SW 1271 (cell line): ENCODE measurements around the gene POC1A.

Source experiments
- DNase-seq, 2 experiments: peaks; one replicate each; lab custom pipeline; 2025; lab: John Stamatoyannopoulos, UW

The POC1A gene

DNA sequence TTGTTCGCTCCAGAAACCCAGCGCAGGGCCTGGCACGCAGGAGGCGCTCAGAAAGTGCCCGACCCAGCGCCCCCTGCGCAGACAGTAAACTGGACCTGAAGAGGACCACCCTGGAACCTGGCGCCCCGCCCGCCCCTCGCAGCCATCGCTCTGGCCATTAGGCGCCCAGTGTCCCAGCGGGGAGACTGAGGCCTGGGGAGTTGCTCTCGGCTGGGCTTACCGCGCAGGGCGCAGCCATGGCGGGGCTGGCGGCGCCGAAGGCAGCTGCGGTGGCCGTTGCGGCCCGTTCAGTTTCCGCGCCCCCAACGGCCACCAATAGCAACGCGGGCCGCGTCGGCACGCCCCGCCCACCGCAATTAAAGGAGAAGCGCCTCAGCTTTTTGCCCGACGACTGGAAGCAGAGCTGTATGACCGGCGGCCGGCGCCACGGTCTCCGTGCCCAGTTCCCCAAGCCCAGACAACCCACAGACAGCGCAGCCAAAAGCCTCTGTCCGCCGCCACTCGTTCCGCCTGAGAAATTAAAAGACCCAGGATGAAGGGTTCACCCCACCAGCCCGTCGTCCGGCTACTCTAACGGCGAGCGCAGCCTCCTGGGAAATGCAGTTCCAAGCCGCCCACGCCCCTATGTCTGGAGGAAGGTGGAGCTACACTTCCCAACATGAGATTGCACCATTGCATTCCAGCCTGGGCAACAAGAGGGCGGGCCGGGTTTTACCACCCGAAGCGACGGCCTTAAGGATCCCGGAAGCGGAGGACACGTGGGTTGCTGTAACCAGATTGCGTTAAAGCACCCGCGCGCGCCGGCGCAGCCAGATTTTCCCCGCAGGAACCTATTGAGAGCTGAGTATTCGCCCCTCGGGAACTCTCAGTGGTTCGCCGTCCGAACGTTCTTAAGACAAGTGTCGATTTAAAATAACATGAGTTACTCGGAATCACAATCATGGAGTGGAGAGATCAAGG lies at the start of gene POC1A:
Gene POC1A (minus strand): TSS at position 289 of the 960 bp plus-strand sequence. CDS start 51 bp downstream, at position 238.
- DNase-seq: peak; percentile 89 to 93

DNA sequence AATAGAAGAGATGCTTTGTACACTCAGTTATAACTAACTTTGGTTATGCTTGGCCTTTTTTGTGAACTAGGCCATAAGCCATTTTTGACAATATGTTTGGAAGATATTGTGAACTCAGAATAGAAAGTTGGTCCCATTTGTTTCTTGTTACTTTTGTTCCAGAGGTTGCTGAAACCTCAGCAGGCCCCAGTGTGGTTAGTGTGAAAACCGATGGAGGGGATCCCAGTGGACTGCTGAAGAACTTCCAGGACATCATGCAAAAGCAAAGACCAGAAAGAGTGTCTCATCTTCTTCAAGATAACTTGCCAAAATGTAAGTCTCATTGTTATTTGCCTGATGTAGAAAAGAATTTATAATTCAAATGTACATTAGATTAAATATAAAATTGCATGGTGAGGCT lies 49.5 kb upstream of the POC1A start:
- DNase-seq: no peak

DNA sequence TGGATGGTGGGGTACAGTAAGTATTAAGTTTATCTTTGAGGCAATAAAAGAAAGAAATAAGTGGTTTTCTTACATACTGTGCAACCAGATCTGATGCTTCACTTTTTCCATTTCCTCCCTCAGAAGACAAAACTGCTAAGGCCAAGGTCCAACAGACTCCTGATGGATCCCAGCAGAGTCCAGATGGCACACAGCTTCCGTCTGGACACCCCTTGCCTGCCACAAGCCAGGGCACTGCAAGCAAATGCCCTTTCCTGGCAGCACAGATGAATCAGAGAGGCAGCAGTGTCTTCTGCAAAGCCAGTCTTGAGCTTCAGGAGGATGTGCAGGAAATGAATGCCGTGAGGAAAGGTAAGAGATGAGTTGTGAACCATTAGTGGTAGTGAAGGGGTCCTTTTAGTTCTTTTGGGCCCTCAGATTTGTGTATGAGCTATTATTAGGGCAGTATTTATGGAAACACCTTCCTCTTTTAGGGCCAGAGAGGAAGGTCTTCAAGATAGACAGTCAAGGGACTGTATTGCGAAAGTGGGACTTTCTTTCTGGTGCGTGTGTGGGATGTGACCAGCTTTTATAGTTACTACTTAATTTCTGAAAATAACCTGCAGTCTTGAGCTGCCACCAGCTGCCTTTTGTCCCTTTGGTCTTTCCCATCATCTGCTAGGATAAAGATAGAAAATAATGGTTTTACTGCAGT lies 48.3 kb upstream of the POC1A start:
- DNase-seq: no peak

DNA sequence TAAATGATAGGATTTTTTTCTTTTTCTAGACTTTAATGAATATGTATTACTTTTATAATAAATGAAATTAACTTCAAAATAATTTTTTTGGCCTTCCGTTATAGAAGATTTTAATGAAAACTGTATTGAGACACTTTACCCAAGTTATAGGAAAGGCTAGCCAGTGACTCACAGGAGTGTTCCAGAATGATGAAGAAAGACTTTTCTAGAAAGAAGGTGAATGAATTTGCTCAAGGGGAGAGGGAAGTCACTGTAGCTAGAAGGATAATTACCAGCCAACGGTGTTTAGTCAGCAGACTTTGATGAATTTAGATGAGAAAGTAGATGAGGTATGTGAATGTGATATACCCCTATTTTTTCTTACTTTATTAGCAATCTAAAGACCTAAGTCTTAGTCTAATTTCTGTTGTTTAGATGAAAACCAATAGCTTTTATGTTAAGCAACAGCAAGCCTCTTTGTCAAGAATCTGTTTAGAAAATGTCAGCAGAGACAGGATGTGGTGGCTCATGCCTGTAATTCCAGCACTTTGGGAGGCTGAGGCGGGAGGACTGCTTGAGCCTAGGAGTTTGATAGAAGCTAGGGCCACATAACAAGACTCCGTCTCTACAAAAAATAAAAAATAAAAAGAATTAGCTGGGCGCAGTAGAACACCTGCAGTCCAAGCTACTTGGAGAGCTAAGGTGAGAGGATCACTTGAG lies 46.9 kb upstream of the POC1A start:
- DNase-seq: no peak

DNA sequence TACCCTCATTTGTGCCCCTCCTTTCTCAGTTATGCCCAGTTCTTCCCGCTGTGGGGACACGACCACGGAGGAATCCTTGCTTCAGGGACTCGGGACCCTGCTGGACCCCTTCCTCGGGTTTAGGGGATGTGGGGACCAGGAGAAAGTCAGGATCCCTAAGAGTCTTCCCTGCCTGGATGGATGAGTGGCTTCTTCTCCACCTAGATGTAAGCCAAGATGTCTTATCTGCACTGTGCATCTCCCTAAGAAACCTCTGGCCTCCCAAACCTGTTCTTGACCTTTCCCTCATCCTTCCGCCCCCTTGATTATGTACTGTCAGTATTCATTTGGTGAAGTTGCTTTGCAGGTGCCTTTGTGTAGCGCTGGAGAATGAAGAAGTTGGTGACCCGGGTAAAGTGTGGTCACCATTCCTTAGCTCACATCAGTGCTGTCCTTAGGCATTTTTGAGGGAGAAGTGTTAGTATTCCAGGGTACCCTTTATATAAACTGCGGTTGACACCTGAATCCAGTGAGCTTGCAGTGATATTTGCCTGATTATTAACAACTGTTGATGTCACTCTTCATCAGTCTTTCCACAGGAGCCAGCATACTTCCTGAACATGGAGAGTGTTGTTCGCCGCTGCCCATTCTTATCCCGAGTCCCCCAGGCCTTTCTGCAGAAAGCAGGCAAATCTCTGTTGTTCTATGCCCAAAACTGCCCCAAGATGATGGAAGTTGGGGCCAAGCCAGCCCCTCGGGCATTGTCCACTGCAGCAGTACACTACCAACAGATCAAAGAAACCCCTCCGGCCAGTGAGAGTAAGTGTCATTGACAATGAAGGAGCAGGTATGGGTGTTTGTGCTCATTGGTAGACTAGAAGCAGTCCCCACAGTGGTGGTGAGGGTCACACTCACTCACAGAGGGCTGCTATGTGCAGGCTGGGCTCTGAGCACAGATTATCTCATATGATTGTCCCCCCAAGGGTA lies 44.7 kb upstream of the POC1A start:
- DNase-seq: no peak

DNA sequence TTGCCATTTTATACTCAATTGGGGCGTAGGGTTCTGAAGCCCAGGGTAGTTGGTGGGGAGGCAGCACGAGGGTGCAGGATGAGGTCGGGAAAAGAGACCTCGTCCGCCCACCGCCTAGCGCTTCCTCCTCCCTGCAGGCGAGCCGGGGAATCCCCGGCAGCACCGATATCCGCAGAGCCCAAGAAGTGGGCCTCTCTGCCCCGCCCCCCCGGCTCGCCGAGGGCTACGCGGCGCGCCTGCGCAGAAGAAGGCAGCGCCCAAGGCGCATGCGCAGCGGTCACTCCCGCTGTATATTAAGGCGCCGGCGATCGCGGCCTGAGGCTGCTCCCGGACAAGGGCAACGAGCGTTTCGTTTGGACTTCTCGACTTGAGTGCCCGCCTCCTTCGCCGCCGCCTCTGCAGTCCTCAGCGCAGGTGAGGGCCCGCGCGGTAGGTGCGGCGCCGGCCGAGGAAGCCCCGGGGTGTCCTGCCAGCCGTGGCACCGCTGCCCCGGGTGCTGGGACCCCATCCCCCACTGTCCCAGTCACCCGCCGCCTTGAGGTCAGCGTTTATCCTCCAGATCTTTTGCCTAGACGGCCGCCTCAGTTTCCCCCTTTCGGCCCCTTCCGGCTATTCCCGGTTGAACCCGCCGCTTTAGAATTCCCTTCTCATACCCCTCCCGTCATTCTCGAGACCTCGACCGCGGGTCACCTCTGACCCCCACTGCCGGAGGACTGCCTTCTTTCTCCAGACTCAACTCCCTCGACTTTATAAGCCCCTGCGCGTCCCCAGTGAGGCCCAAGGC lies 43.8 kb upstream of the POC1A start, which contains the start of gene ALAS1:
Gene ALAS1 (plus strand): TSS at position 319 of the 784 bp plus-strand sequence. CDS start 1,082 bp downstream, outside the sequence.
- peak; percentile 16 to 77 for DNase-seq

DNA sequence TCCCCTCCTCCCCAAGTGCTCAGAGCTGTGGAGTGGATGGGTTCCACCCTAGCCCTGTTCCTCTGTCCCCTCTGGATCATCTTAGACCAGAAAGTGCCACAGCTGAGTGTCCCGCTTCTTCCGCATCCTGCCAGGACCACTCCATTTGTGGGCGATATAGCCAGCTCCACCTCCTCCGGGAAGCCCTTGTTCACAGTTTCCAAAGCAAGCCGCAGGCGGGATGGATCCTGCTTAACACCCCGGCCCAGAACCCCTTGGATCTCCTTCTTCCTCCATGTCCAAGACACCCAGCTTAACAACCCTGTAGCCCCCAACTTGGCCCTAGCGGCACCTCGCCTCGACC lies 43.2 kb upstream of the POC1A start:
- no peak for DNase-seq

DNA sequence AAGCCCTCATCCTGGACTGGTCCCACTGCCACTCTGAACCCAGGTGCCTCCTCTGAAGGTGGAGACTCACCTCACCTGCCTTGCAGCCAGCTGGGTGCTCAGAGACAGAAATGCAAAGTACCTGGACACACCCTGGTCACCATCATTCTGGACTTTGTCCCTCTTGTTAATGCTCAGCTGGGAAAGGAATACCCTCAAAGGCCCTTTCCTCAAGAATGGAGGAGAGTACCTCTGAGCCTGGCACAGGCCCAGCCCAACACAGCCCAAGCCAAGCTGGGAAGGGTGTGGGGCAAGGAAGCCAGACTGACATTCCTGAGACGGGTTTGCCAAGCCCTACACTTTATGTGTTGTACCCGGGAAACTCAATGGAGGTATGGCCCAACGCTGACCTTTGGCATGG lies 42.8 kb upstream of the POC1A start:
- DNase-seq: no peak

DNA sequence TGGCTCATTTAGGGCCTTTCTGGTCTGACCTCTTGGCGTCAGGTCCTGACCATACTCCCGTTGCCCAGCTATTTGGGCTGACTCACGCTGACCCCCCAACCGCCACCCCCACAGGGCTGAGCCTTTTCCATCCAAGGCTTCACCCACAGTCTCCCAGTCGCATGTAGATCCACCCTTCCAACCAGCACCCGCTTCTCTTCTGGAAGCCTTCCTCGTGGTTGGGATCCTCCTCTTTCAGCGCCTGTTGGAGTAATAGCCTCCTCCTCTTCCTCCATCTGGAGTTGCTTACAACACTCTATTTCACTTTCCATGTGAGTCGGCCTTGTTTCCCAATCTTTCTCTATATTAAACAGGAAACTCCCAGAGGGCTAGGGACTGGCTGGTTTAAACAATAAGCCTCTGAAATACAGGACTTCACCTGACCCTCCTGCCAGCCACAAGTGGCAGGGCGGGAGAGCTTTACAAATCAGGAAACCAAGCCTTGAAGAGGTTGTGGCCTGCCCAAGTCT lies 41.7 kb upstream of the POC1A start:
- DNase-seq: no peak

DNA sequence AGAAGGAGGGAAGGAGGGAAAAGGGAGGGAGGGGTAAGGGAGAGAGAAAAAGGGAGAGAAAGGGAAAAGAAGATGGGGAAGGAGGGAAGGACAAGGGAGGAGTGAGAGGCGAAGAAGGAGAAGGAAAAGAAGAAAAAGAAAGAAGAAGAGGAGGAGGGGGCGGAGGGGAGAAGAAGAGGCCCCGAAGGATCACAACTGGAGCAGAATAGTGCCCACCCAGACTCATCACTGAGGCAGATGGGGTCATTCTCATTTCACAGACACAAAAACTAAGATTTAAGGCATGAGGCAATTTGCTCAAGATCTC lies 41.0 kb upstream of the POC1A start:
- DNase-seq: no peak

DNA sequence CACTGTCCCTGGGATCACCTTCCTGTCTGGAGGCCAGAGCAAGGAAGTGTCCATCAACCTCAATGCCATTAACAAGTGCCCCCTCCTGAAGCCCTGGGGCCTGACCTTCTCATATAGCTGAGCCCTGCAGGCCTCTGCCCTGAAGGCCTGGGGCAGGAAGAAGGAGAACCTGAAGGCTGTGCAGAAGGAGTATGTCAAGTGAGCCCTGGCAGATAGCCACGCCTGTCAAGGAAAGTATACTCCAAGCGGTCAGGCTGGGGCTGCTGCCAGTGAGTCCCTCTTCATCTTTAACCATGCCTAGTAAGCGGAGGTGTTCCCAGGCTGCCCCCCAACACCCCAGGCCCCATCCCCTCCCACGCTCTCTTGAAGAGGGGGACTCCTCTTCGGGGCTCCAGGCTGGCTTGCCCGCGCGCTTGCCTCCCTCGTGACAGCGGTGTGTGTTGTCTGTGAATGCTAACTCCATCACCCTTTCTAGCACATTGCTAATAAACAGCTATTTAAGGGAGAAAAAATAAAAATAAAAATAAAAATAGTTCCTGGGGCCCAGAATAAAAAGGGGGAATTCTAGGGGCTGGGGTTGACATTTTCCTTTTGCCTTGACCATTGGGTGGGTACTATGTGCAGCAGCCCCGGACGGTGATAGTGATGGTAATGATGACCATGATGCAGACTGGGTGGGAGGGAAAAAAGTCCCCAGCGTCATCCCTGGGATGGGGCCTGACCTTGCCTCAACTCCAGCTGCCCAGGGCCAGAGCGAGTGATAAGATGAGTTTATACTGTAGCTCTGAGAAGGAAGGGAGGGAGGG lies 40.5 kb upstream of the POC1A start:
- no peak for DNase-seq

DNA sequence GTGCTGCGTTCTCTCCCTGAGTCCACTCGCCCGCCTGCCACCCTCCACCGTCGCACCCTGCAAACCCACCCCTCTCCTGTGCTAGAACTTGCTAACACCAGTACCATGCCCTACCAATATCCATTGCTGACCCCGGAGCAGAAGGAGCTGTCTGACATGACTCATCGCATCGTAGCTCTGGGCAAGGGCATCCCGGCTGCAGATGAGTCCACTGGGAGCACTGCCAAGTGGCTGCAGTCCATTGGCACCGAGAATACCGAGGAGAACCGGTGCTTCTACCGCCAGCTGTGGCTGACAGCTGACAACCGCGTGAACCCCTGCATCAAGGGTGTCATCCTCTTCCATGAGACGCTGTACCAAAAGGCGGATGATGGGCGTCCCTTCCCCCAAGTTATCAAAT lies 38.8 kb upstream of the POC1A start:
- no peak for DNase-seq

DNA sequence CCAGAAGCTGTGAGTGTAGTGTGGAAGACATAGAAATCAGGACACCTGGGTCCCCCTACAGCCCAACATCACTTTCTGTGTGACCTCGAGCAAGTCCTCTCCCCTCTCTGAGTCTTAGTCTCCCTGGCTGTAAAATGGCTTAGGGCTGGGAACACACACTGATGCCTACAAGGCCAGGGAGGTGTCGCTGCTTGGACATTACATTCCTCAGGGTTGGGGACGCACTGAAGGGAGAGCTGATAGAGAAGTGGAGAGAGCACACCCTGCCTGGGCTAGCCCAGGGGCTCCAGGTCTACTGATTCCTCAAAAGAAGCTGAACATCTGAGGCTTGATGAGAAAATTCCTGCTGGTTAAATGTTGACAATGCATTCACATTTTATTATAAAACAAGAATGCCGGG lies 37.4 kb upstream of the POC1A start:
- no peak for DNase-seq

DNA sequence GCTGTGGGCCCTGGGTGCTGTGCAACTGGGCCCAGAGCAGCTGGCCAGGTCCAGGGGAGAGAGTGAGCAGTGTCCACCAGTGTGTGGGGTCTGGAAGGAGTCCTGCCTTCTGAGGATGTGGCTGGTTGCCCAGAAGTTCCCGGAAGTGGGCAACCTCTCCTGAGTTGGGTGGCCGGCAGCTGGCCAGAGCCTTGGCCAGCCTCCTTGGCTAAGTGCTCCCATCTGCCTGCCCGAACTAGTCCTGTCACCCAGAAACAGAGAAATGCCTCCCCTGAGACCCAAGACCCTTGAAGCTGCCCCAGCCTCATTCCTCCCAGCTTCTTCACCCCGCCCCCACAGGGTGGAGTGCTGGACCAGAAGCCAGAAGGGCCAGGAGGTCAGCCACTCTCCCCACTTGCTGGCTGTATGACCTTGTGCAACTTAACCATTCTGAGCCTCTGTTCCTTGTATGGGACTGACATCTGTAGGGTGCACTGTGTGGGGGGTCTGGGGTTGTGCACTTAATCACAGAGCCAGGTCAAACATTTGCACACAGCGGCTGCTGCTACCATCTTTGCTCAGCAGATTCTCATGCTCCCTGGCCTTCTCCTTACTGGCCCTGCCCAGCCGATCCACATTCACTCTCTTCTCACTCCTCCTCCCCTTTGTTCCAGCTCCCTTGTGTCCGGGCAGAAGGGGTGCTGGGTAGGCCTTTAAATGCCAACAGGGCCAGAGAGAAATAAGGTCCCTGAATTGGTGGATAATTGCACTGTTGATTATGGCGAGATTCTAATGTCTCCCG lies 36.3 kb upstream of the POC1A start:
- no peak for DNase-seq

DNA sequence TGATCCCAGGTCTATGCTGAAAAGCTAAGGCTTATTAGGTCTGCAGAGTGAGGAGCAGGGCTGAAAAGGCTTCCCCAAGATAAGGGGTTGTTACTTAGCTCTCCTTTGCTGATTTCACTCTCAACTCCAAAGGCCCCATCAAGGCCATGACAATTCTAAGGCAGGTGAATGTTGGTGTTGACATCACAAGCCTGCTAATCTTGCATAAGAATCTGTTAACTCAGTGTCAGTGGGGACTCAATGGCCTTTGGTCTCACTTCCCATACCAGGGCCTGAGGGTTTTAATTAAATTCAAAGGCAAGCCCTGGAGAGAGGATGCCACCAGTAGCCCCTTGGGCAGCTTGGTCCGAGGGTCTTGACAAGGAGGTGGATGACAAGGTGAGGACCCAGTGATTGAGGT lies 34.3 kb upstream of the POC1A start:
- DNase-seq: no peak

DNA sequence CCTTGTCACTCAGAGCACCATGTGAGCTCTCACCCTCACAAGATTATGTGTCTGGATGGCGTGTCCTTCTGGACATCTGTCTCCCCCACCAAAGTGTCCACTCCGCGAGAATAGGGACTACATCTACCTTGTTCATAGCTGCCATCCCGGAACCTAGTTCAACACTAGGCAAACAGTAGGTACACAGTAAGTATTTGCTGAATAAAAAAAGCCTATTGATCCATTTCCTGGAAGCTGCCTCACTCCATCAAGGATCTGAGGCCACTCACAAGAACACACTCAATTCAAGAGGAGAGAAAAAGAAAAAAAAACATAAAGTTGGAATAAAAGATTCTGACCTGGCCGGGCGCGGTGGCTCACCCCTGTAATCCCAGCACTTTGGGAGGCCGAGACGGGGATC lies 32.5 kb upstream of the POC1A start:
- no peak for DNase-seq

DNA sequence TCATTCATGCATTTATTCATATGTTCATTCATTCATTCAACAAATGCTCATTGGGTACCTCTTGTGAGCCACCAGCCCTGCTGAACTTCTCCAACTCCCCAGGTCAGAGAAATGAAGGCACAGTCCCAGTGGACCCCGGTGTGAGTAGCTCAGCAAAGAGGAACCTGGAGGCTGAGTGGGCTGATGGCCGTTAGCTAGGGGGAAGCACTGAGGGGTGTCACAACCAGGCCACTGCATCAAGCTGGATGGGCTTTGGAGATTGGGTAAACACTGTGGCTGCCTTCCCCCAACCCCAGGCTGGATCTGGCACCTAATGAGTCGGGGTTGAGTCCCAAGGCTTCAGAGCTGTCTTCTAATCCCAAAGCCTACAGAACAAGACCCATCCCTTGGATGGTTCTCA lies 31.6 kb upstream of the POC1A start:
- DNase-seq: no peak

DNA sequence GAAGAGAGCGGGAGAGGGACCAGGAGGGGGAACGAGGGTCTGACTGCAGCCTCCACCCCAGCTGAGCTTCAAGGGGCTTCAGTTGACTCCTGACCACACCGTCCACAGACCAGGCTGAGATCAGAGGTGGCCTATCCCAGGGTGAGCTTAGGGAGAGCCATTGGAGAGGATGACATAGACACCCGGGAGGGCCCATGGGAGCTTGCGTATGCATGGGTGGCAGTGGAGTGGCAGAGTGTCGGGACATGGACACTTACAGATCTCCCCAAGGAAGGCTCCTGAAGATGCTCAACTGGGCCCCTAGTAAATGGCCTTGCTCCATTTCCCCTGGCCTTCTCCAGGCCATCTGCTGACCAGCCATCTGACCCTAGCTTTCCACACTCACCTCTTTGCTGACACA lies 31.1 kb upstream of the POC1A start:
- DNase-seq: no peak

DNA sequence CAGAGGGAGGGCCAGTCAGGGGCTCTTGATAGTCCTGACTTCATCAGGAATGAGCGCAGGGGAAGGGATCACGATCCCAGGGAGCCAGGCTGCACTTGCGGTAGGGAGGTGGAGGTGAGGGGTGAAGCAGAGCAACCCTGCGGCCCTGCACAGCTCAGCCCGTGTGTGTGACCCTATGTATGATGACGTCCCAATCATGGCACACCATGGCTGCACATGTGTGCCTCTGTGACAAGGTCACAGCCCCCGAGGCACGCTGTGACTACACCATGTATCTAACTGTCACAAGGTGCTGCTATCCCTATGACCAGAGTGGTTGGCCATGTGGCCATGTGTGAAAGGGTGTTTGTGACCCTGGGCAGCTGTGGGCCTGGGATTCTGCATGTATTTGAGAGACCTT lies 30.5 kb upstream of the POC1A start:
- no peak for DNase-seq
